Measurements from ENCODE around the gene CACNA2D4.

GRCh38 chr12:1885082-1885596 lies 33.3 kb downstream of the CACNA2D4 start:
- no peak for TF ChIP-seq JUN (CRISPR knock-in tag; IDR thresholded peaks at IDR 0.05)
- no peak for TF ChIP-seq TAF1 (CRISPR knock-in tag; IDR thresholded peaks at IDR 0.05)
- no peak for TF ChIP-seq PRDM10 (CRISPR knock-in tag; IDR thresholded peaks at IDR 0.05; ENCODE audit: low read depth)
- no peak for TF ChIP-seq KLF9 (CRISPR knock-in tag; IDR thresholded peaks at IDR 0.05; ENCODE audit: low read depth)
- TF ChIP-seq MBNL3 (CRISPR knock-in tag; conservative IDR thresholded peaks at IDR 0.05), result no peak
- TF ChIP-seq FOXP4 (CRISPR knock-in tag; IDR thresholded peaks at IDR 0.05), result no peak
- no peak for TF ChIP-seq CTCF (CRISPR knock-in tag; IDR thresholded peaks at IDR 0.05)
- no peak for TF ChIP-seq ELF4 (CRISPR knock-in tag; IDR thresholded peaks at IDR 0.05; ENCODE audit: borderline replicate concordance)
- no peak for TF ChIP-seq FOXK2 (IDR thresholded peaks at IDR 0.05)
- TF ChIP-seq ZNF460 (CRISPR knock-in tag; IDR thresholded peaks at IDR 0.05; ENCODE audit: borderline replicate concordance), result no peak
